ENCODE results near the gene GLO1.

Gene GLO1

GRCh38 chr6:38702558-38703397, at the start of gene GLO1:
TSS of gene GLO1 (minus strand) at chr6:38703145. CDS start at chr6:38703054, 91 bp downstream.
- Histone ChIP-seq H3K27me3 (ENCODE audit: insufficient read depth, low read depth) (no peaks in the 10 kb centered on the region), H3K4me1 (ENCODE audit: low read depth, poor library complexity, severe bottlenecking) (peaks cover 5% of the 10 kb centered on the region), H3K9ac (peak within 1 kb of the TSS; percentile 93), H3K79me2 (ENCODE audit: insufficient read depth, low read depth) (peaks cover 42% of the 10 kb centered on the region), H3K27ac (peak within 1 kb of the TSS; percentile 81), H2AFZ (ENCODE audit: low read depth) (peak within 1 kb of the TSS; percentile 68), H4K20me1 (ENCODE audit: insufficient read depth) (no peaks in the 10 kb centered on the region), H3K4me3 (IDR thresholded peaks at IDR 0.05; ENCODE audit: insufficient read depth, low read depth, low read length) (no peak within 1 kb of the TSS), H3K36me3 (ENCODE audit: insufficient read depth) (no peaks in the 10 kb centered on the region), H3K4me2 (peak within 1 kb of the TSS; percentile 93)
- TF ChIP-seq CTCF (conservative IDR thresholded peaks at IDR 0.05; ENCODE audit: low read depth, low read length) = no peak

GRCh38 chr6:38750968-38751615, 48.1 kb upstream of the GLO1 start:
- H2AFZ ChIP-seq (ENCODE audit: low read depth) = no peak overlapping the region
- H3K27ac ChIP-seq = no peak overlapping the region
- no peaks in the 10 kb centered on the region for H3K79me2 ChIP-seq (ENCODE audit: insufficient read depth, low read depth)
- TF ChIP-seq CTCF (conservative IDR thresholded peaks at IDR 0.05; ENCODE audit: low read depth, low read length) = no peak
- H3K27me3 ChIP-seq (ENCODE audit: insufficient read depth, low read depth) = no peaks in the 10 kb centered on the region
- no peaks in the 10 kb centered on the region for H3K36me3 ChIP-seq (ENCODE audit: insufficient read depth)
- H3K9ac ChIP-seq = no peak overlapping the region
- H3K4me3 ChIP-seq (IDR thresholded peaks at IDR 0.05; ENCODE audit: insufficient read depth, low read depth, low read length) = no peak overlapping the region
- H3K4me1 ChIP-seq (ENCODE audit: low read depth, poor library complexity, severe bottlenecking) = no peaks in the 10 kb centered on the region
- no peak overlapping the region for H3K4me2 ChIP-seq
- H4K20me1 ChIP-seq (ENCODE audit: insufficient read depth) = no peaks in the 10 kb centered on the region

GRCh38 chr6:38749473-38749872, 46.5 kb upstream of the GLO1 start:
- no peak for TF ChIP-seq CTCF (conservative IDR thresholded peaks at IDR 0.05; ENCODE audit: low read depth, low read length)
- Histone ChIP-seq H2AFZ (ENCODE audit: low read depth) (no peak overlapping the region), H3K9ac (no peak overlapping the region), H3K4me3 (IDR thresholded peaks at IDR 0.05; ENCODE audit: insufficient read depth, low read depth, low read length) (no peak overlapping the region), H3K79me2 (ENCODE audit: insufficient read depth, low read depth) (no peaks in the 10 kb centered on the region), H3K27ac (no peak overlapping the region), H3K36me3 (ENCODE audit: insufficient read depth) (no peaks in the 10 kb centered on the region), H3K4me1 (ENCODE audit: low read depth, poor library complexity, severe bottlenecking) (no peaks in the 10 kb centered on the region), H3K27me3 (ENCODE audit: insufficient read depth, low read depth) (no peaks in the 10 kb centered on the region), H4K20me1 (ENCODE audit: insufficient read depth) (no peaks in the 10 kb centered on the region), H3K4me2 (no peak overlapping the region)

- TF ChIP-seq CTCF (conservative IDR thresholded peaks at IDR 0.05; ENCODE audit: low read depth, low read length) = no peak; the same call in 1 of the 2 replicates
- H3K4me2 ChIP-seq = no peak overlapping the region
- H3K36me3 ChIP-seq (ENCODE audit: insufficient read depth) = no peaks in the 10 kb centered on the region
- no peak overlapping the region for H3K4me3 ChIP-seq (IDR thresholded peaks at IDR 0.05; ENCODE audit: insufficient read depth, low read depth, low read length)
- H3K27me3 ChIP-seq (ENCODE audit: insufficient read depth, low read depth) = no peaks in the 10 kb centered on the region
- no peaks in the 10 kb centered on the region for H4K20me1 ChIP-seq (ENCODE audit: insufficient read depth)
- H3K27ac ChIP-seq = no peak overlapping the region
- no peaks in the 10 kb centered on the region for H3K4me1 ChIP-seq (ENCODE audit: low read depth, poor library complexity, severe bottlenecking)
- no peak overlapping the region for H2AFZ ChIP-seq (ENCODE audit: low read depth)
- no peak overlapping the region for H3K9ac ChIP-seq
- no peaks in the 10 kb centered on the region for H3K79me2 ChIP-seq (ENCODE audit: insufficient read depth, low read depth)
These were observed 36.6 kb upstream of the GLO1 start for GRCh38 chr6:38739532-38739931.

Measured in KMS-11 (cell line).